Pancreas (tissue), 10 donors: ENCODE data around the gene ZNF385B. TPM values are rescaled to one million over a fixed set of nuclear protein-coding genes. Genes with fewer than 3 reads are reported as not detected.

ENCODE experiments used
- ATAC-seq, 4 donors: fragments of 200-7000 bp; cut with Tn5 transposase; one replicate each; pipeline versions ENCODE4 v1.8.0 to v1.9.1; 2020; ENCODE audit warnings: mild to moderate bottlenecking in 4 of 4, moderate library complexity in 4 of 4
- DNase-seq, 6 donors: peaks; one replicate each; pipeline ENCODE4 v3.0.0-alpha.2; 2020
- FAIRE-seq: peaks from 2 replicates; lab custom pipeline; 2012; peaks lifted over from hg19 to GRCh38; lab: Jason Lieb, UNC
- H3K27ac ChIP-seq, 4 donors: fragments of 200-600 bp; sonication (generic); 1 replicate in 3 of 4; 2 replicates in 1 of 4; pipeline versions ENCODE4 v1.5.0 to v1.8.0; 2020
- H3K27me3 ChIP-seq, 4 donors: fragments of 200-600 bp; one replicate each; pipeline ENCODE4 v1.8.0; 2021
- H3K36me3 ChIP-seq, 3 donors: fragments of 200-600 bp; sonication (generic) in 1 of 3; one replicate each; pipeline versions ENCODE4 v1.5.0 to v1.8.0; 2020 to 2021
- H3K4me1 ChIP-seq, 3 donors: fragments of 200-600 bp; one replicate each; pipeline ENCODE4 v1.8.0; 2021
- H3K4me3 ChIP-seq, 4 donors: fragments of 200-600 bp; sonication (generic) in 2 of 4; one replicate each; pipeline versions ENCODE4 v1.5.0 to v1.8.0; 2020 to 2021
- H3K9me3 ChIP-seq, 4 donors: fragments of 200-600 bp; one replicate each; pipeline ENCODE4 v1.8.0; 2021
- CTCF ChIP-seq, 4 donors: fragments of 200-600 bp; sonication (generic) in 3 of 4; IDR thresholded peaks; one replicate each; pipeline versions ENCODE4 v1.5.0 to v1.8.0; 2021; ENCODE audit warnings: antibody characterized with exemption in 4 of 4
- WGBS, 2 donors: extraction: QIAGEN DNeasy Blood & Tissue Kit; methylation state at CpG; one replicate each; pipeline ENCODE4 v1.1.7; 2013; 5-methylcytosine and 5-hydroxymethylcytosine counted together
- intact Hi-C, 3 donors: fragments of 100-400 bp; cut with DNase I; formaldehyde crosslinking; loops; one replicate each; pipeline versions ENCODE4 v1.11.1 to v1.14.2; 2022
- polyA plus RNA-seq, 2 donors: library from polyadenylated mRNA; stranded (reverse); fragments of 200-250 nt; gene quantifications; one replicate each; pipeline ENCODE4 v1.2.3, GENCODE V29; 2013
- total RNA-seq, 6 donors: library from RNA; stranded (reverse); fragmentation: NEBNext Ultra II Directional in 4 of 6; extraction: Animal tissue kit (Norgen Biotek cat#: 25700) in 4 of 6; gene quantifications; one replicate each; pipeline versions ENCODE4 v1.2.1 to v1.2.4, GENCODE V29; 2021 to 2023
- donor health status: healthy with polysubstance abuse.
- donor health status: DM: no; HTN: no; CAD: no; lungs with moderate emphysema.
- donor health status: DM: no; HTN: no; CAD: no.
- donor health status: control.
- donor health status: control.
- donor health status: Bipolar disorder and iron deficiency.
- donor health status: DM: yes; HTN: yes; CAD: no.
- donor health status: DM: no; HTN: no; CAD: no.
- donor health status: DM: no; HTN: no; CAD: no.
- donor health status: DM: yes; HTN: yes; CAD: no.

ZNF385B gene
- total and polyA plus RNA-seq, 8 donors: 0.19 to 0.61 (median 0.37) TPM; not detected in 1

GRCh38 chr2:179773986-179774385, 87.4 kb downstream of the ZNF385B start:
- TF ChIP-seq CTCF (IDR thresholded peaks at IDR 0.05): no peak
- Histone ChIP-seq H3K9me3 (no peaks in the 10 kb centered on the region), H3K27me3 (no peaks in the 10 kb centered on the region), H3K4me3 (no peak overlapping the region), H3K4me1 (no peaks in the 10 kb centered on the region), H3K36me3 (no peaks in the 10 kb centered on the region), H3K27ac (no peak overlapping the region)
- intact Hi-C loops: no loop called here
- WGBS, 2 donors: 90% methylated on average over 4 of the region's 4 CpGs
- DNase-seq (no peak), ATAC-seq (peak in 1 of 4 donors; percentile 12), FAIRE-seq (no peak)

GRCh38 chr2:179772346-179772745, 89.1 kb downstream of the ZNF385B start:
- no peak for ATAC-seq
- DNase-seq: no peak
- Histone ChIP-seq H3K27ac (no peak overlapping the region), H3K36me3 (no peaks in the 10 kb centered on the region), H3K9me3 (no peaks in the 10 kb centered on the region), H3K4me3 (no peak overlapping the region), H3K27me3 (no peaks in the 10 kb centered on the region), H3K4me1 (no peaks in the 10 kb centered on the region)
- TF ChIP-seq CTCF (IDR thresholded peaks at IDR 0.05): no peak
- no peak for FAIRE-seq
- 84 to 88% methylated on average over 1 of the region's 1 CpG for WGBS, 2 donors
- intact Hi-C loops: no loop called here

GRCh38 chr2:179771791-179772190, 89.6 kb downstream of the ZNF385B start:
- DNase-seq (no peak), ATAC-seq (no peak), FAIRE-seq (no peak)
- Histone ChIP-seq H3K9me3 (no peaks in the 10 kb centered on the region), H3K4me3 (no peak overlapping the region), H3K27me3 (no peaks in the 10 kb centered on the region), H3K27ac (no peak overlapping the region), H3K4me1 (no peaks in the 10 kb centered on the region), H3K36me3 (no peaks in the 10 kb centered on the region)
- TF ChIP-seq CTCF (IDR thresholded peaks at IDR 0.05): no peak
- WGBS, 2 donors: 74 to 84% methylated on average over 4 of the region's 4 CpGs
- intact Hi-C loops: no loop called here

GRCh38 chr2:179770029-179770428, 91.4 kb downstream of the ZNF385B start:
- no peak overlapping the region for H3K4me3 ChIP-seq
- H3K27ac ChIP-seq: no peak overlapping the region
- no peaks in the 10 kb centered on the region for H3K4me1 ChIP-seq
- ATAC-seq (no peak), FAIRE-seq (no peak), DNase-seq (no peak)
- no peaks in the 10 kb centered on the region for H3K27me3 ChIP-seq
- no peak for TF ChIP-seq CTCF (IDR thresholded peaks at IDR 0.05)
- intact Hi-C loops: no loop called here
- no peaks in the 10 kb centered on the region for H3K9me3 ChIP-seq
- 55 to 63% methylated on average over 1 of the region's 1 CpG for WGBS, 2 donors
- no peaks in the 10 kb centered on the region for H3K36me3 ChIP-seq

GRCh38 chr2:179769323-179769722, 92.1 kb downstream of the ZNF385B start:
- TF ChIP-seq CTCF (IDR thresholded peaks at IDR 0.05): no peak
- H3K27me3 ChIP-seq: no peaks in the 10 kb centered on the region
- H3K27ac ChIP-seq: no peak overlapping the region
- no peaks in the 10 kb centered on the region for H3K4me1 ChIP-seq
- ATAC-seq (no peak), DNase-seq (no peak), FAIRE-seq (no peak)
- H3K4me3 ChIP-seq: no peak overlapping the region
- no peaks in the 10 kb centered on the region for H3K9me3 ChIP-seq
- intact Hi-C loops: no loop called here
- H3K36me3 ChIP-seq: no peaks in the 10 kb centered on the region
- WGBS, 2 donors: 78 to 81% methylated on average over 8 of the region's 8 CpGs
